Iris pigment epithelial cell (primary cell): ENCODE results near the gene COQ5.
"Not testable (repeated sequence)": the region's sequence is repeated elsewhere in the genome, so short reads cannot be mapped to it uniquely, and the experiment has no call there.

ENCODE experiments used
- DNase-seq: peaks from one replicate; pipeline ENCODE4 v3.0.0-alpha.2; 2011; ENCODE audit warnings: low read depth

Gene COQ5

GRCh38 chr12:120529641-120530417, 871 bp upstream of the COQ5 start:
- peak; percentile 63 for DNase-seq

DNA sequence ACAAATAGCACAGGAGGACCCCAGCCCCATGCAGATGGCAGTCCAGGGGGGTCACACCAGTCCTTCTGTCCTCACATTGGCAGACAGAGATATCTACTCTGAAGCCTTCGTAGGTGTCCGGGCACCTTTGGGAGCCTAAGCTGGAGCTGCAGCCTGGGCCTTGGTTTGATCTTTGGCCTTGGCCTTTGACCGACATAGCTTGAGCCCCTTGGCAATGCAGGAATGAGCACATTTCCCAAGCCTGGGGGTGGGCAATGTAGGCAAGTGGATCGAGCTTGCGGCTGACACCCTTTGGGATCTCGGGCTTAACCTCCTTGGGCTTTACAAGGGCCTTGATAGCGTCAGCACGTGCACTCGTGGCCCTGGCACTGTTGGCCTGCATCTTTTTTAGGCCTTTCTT, 6.4 kb downstream of the COQ5 start:
- DNase-seq = no peak

DNA sequence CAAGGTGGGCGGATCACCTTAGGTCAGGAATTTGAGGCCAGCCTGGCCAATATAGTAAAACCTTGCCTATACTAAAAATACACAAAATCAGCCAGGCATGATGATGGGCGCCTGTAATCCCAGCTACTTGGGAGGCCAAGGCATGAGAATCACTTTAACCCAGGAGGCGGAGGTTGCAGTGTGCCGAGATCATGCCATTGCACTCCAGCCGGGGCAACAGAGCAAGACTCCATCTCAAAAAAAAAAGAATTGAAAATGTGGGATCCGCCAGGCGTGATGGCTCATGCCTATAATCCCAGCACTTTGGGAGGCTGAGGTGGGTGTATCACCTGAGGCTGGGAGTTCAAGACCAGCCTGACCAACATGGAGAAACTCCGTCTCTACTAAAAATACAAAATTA, 9.6 kb downstream of the COQ5 start:
- not testable (repeated sequence) for DNase-seq

- DNase-seq = no peak
These were observed 13.5 kb downstream of the COQ5 start for GRCh38 chr12:120515496-120515895.

DNA sequence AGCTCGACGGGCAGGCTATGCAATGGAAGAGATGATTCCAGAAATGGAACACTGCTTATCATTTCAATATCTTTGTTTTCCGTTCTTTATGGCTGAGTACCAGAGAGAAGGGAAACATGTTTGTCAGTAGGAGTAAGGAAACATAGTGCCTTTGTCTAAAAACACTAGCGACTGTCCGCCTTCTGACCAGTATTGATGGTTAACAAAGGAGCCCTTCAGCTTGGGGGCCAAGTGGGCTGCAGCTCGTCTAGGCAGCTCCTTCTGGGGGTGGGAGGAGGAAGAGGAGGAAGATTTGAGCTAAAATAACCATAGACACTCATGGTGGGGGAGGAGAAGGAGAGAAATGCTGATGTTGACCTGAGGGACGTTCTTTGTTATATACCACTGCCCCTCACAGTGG, 15.0 kb downstream of the COQ5 start:
- no peak for DNase-seq

- no peak for DNase-seq
These were observed 20.4 kb downstream of the COQ5 start for GRCh38 chr12:120508537-120508936.

- DNase-seq = no peak
These were observed 24.4 kb downstream of the COQ5 start for GRCh38 chr12:120504587-120504986.

DNA sequence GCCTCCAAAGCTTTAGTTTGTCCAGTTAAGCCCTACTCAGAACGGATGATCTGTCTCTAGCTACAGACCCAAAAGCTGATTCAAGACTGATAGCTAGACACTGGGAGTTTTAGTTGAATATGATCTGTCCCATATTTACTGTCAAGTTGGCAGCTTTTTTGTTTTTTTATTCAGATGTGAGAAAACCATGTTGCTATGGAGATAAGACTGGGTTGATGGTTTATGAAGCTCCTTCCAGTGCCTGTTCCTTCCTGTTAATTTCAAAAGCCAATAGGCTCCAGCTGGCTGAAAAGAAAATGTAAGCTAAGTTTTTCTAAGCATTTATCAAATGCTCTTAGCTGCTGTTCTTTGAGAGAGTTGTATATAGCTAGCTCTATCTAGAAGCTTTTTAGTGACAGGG, 28.4 kb downstream of the COQ5 start:
- peak; percentile 17 for DNase-seq

DNA sequence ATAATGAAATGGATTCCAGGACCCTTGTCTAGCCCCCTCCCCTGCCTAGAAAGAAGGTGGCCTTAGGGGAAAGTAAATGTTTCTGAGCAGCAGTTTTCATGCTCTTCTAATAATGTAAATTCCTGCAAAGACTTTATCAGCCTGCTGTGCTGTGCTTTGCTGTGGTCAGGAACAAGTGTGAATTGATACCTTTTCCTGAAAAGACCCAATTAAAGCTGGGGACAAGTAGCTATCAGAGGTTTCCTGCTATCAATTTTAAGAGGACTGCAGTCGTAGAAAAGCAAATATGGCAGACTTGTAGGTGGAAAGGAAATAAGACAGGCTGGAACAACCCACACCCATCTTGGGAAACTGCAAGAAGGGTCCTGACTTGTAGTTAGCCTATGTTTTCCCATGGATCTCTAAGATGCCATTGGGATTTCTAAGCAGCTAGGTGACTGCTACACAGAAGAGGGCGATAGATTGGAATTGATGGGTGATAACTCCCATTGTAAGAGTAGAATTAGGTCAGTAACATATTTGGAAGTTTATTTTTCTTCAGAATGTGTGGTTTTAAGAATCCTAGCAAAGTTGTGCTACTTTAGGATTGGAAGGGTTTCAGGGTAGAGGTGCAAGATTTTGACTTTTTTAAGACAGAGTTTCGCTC, 30.0 kb downstream of the COQ5 start:
- no peak for DNase-seq

GRCh38 chr12:120497524-120498150, 31.3 kb downstream of the COQ5 start:
- peak; percentile 43 for DNase-seq

GRCh38 chr12:120496413-120497340, 32.3 kb downstream of the COQ5 start:
- DNase-seq = peak; percentile 66

DNA sequence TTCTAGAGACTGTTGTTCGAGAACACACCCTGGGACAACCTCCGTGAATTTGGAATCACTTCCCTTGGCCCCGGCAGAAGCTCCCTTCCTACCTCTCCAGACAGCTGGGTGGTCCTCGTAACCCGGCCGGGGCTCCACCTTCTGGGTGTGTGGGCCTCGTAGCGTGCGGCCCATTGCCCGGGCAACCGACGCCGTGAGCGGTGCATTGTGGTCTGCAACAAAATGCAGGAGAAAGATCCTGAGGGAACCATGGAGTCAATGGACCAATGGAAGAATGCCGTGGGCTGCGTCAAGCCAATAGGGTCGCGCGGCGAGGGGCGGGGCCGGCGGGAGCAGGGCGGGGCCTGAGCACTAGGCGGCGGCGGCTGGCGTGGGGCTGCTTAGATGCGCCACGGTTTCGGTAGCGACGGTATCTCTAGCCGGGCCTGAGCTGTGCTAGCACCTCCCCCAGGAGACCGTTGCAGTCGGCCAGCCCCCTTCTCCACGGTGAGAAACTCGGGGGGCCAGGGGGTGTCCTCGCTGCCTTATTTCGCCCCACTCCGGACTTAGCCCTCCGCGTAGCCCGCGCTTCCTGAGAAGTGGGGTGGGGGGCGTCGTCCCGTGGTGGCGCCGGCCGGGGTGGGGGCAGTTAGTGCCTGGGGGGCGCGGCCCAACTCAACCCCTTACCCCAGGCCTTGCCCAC, 33.1 kb downstream of the COQ5 start, which contains the start of gene DYNLL1:
DYNLL1 (plus strand) TSS at position 383 of the 682 bp plus-strand sequence. CDS start 309 bp downstream, outside the sequence.
- peak; percentile 93 for DNase-seq

DNA sequence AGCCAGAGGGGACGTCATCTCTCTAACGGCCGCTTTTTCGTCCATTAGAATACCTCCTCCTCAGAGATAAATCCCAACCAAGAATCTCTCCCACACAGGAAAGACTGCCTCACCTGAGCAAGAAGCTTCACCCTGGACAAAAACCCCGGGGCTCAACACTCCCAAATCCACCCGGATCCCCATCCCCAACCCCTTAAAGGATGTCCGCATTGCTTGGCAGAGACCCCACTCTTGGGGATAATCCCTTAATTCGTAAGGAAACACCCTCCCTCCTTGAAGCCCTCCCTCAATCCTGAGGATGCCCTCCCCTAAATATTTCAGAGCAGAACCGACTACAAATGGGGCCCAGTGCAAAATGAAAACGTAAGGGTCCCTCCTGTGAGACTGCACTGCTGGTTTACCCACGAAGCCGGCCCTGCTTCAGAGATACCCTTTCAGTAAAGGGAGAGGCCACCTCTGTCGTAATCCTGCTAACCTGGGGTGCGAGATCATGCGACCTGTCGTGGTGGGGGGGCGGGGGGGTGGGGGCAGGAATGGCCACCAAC, 33.7 kb downstream of the COQ5 start:
- no peak for DNase-seq

GRCh38 chr12:120490833-120491512, 38.0 kb downstream of the COQ5 start:
- no peak for DNase-seq

GRCh38 chr12:120490325-120490724, 38.6 kb downstream of the COQ5 start:
- no peak for DNase-seq

DNA sequence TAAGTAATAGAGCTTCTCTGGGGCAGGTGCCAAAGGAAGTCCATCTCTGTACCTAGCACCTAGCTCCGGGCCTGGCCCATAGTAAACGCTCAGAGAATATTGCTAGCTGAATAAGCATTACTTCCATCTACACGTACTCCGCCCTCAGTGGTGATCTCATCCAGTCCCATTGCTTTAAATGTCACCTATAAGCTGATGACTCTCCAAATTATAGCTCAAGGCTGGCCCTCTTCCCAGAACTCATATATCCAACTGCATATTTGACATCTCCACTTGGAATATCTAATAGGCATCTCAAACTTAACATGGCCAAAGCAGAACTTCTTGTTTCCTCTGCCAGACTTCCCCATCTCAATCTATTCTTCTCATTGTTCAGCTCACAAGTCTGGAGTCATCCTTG, 39.9 kb downstream of the COQ5 start:
- no peak for DNase-seq

GRCh38 chr12:120488057-120488640, 40.8 kb downstream of the COQ5 start:
- no peak for DNase-seq

DNA sequence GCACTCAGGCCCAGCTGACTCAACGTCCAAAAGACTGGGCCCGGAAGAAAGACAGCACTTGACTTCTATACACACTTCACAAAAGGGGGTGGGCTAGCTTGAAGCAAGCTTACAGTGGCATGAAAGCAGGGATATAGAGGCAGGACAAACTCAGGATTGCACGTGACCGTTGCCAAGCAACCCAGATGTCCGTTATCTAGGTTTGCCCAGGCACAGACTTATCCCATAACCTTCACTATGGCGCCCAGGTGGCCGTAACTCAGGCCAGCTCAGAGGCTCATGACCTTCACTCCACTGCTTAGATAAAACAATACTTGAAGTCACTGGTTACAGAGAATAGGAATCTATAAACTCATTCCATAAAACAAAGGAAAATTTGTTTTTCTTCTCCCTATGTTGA, 41.4 kb downstream of the COQ5 start:
- DNase-seq = not testable (repeated sequence)

DNA sequence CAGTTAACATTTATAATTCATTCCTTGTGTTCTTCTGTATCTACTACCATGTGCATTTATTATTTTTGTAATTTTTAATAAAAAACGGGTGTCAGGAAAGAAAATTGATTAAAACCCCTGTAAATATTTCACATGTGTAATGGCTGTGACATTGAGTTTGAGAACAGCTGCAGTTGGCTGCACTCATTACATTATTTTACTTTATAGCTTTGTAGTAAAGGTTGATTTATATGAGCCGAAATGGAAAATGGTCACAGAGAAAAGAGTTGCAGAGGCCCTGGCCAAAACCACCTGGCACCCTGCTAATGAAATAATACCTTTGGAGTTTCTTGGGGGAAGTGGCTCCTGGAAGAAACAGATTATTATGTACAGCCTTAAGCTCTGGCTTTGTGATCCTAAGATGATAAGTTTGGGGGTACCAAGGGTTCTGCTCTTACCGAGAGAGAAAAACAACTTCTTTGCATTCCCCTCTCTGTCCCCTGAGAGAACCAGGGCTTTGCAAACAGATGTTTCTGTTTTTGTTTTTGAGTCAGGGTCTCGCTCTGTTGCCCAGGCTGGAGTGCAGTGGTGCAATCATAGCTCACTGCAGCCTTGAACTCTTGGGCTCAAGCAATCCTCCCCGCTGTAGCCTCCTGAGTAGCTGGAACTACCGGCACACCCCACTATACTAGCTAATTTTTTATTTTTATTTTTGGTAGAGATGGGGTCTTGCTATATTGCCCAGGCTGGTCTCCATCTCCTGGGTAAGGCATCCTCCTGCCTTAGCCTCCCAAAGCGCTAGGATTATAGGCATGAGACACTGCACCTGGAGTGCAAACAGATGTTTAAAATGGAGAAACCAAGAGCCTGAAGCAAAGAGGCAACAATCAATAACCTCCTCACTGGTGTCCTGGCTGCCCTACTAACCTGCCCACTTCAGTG, 42.7 kb downstream of the COQ5 start:
- DNase-seq = no peak
